ENCODE results near the gene CLPSL2.
"Not testable (repeated sequence)": the region's sequence is repeated elsewhere in the genome, so short reads cannot be mapped to it uniquely, and the experiment has no call there.

The CLPSL2 gene

DNA sequence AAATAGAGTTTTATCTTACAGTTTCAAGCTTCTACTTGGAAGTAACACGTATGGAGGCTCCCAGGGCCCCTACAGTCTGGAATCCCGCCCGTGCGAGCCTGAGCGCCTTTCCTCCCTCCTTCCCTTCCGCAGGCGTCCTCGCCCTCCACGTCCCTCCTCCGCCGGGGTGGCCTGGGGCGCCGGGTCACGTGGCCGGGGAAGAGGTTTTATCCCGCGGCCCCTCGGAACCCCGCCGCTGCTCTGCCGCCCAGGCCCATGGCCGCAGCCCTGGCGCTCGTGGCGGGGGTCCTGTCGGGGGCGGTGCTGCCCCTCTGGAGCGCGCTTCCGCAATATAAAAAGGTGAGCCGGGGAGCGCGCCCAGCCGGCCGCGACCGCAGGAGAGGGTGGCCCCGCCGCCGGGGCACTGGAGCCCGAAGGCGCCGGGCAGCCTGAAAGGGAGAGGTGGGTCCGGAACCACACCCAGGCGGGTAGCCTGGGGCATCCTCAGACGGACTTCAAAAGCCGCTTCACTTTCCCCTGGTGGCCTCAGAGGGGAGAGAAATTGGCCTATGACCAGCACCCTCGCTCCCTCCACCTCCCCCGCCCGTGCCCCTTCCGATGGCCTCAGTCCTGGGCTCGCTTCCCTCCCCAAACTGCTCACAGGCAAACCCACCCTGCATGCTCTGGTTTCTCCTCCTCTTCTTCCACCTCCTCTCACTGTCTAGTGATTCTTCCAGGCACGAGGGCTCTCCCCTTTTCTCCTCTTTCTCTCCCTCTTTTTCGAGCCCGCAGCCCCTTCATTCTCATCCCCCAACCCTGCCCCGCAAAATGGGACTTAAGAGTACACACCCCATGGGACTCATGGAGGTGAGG is at the start of gene CLPSL2:
Gene CLPSL2, plus strand, starts transcription at position 235 of the 852 bp plus-strand sequence. Its CDS starts 21 bp downstream, at position 256.
- DNase-seq = no peak

- DNase-seq = peak; percentile 37 to 40
Observed at GRCh38 chr6:35727231-35727934, 49.0 kb upstream of the CLPSL2 start.

GRCh38 chr6:35727935-35728682 is 48.3 kb upstream of the CLPSL2 start:
- peak; percentile 11 to 27 for DNase-seq

DNA sequence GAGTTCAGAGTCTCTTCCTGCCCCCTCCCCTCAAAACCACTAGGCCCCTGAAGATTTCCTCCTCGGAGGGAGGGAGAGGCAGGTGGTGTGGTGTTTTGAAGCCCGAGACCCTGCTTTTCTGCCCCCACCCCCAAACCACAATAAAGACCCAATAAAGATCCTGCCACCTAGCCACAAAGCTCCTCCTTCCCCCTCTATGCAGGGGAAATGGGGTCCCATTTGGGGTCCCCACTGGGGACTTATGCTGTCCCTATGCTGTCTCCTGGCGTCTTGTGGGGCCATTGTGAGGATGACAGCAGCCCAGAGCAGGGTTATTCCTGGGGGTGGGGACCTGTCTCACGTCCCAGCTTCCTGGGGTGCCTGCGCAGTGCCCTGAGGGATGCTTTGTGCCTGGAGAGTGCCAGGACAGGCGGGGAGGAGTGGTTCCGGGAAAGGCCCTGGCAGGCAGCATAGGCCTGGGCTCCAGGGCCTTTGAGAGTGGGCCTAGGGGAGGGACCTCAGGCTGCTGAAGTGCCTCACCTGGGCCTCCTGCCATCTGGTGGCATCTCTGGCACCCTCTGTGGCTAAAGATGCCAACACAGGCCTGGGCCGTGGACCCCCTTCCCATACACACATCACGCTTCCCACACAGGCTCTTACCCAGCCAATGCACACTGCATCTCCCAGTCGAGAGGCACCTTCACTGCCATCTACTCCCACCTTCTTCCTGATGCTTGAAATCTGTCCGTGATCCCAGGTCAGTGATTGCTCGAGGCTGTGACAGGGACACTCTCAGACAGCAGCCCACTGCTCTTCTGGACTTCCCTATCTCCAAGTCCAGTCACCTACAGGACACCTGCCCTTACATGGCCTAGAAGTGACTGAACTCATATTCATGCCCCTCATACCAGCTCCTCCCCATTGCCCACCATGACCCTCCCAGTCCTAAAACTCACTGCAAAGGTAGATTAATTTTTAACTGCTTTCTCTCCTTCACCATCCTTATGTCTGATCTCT is 47.4 kb upstream of the CLPSL2 start:
- no peak for DNase-seq

DNA sequence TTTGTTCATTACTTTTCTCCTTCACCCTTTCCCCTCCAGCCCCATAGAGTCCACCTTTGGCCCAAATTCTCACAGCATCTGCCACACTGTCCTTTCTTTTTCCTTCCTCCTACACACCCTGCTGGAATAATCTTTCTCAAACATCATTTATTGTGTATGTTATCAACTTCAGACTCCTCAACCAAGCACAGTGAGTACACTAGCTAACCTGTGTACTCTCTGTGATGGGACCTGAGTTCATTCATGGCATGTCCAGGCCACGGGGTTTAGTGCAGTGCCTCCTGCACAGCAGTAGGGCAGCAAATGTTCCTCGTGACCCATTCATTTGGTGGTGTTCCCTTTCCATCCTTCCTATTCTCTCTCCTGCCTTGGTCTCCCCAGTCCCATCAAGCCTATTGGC is 46.7 kb upstream of the CLPSL2 start:
- DNase-seq = no peak

GRCh38 chr6:35730745-35731413 is 45.5 kb upstream of the CLPSL2 start:
- no peak for DNase-seq

DNA sequence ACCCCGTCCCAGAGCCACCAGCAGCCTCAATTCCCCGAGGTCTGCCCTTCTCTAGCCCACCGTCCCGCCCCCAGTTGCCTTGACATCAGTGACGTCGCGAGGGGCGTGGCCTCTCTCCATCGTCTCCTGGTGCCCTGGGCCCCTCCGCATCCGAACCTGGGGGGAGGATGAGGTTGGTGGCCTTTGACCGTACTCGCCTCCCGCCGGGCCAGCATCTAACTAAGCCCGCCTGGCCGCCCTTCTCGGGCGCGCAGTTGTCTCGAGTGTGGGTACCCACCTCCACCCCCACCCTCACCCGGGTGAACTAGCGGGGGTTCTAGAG is 45.0 kb upstream of the CLPSL2 start:
- DNase-seq = peak; percentile 91 to 92

GRCh38 chr6:35731736-35732532 is 44.5 kb upstream of the CLPSL2 start:
- peak; percentile 64 to 71 for DNase-seq

GRCh38 chr6:35733633-35734032 is 42.8 kb upstream of the CLPSL2 start:
- DNase-seq = no peak

DNA sequence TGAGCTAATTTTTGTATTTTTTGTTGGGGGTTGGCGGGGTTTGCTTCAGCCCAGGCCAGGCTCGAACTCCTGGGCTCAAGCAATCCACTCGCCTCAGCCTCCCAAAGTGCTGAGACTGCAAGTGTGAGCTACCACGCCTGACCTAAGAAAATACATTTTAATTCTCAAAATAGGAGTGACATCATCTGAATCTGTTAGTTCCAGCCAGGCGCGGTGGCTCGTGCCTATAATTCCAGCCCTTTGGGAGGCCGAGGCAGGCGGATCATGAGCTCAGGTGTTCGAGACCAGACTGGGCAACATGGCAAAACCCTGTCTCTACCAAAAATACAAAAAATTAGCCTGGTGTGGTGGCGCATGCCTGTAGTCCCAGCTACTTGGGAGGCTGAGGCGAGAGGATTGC is 42.1 kb upstream of the CLPSL2 start:
- not testable (repeated sequence) for DNase-seq

- DNase-seq = no peak
Observed at GRCh38 chr6:35735452-35735851, 40.9 kb upstream of the CLPSL2 start.

- peak; percentile 25 to 45 for DNase-seq
Observed at GRCh38 chr6:35736253-35736894, 40.0 kb upstream of the CLPSL2 start.

DNA sequence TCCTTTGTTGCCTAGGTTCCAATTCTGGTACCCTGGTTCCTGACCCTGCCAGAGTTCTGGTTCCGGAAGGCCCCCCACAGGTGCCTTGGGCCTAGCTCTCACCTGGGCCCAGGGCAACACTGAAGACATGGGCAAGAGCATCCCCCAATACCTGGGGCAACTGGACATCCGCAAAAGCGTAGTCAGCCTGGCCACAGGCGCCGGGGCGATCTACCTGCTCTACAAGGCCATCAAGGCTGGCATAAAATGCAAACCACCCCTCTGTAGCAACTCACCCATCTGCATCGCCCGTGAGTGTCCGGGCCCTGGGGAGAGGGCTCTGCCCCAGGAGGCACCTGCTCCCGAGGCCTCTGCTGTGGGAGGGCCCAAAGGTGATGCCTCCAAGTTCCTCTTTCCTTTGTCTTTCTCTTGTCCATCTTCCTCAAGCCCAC is 39.4 kb upstream of the CLPSL2 start, which contains the start of gene ARMC12:
Gene ARMC12, plus strand, starts transcription at position 51 of the 431 bp plus-strand sequence. Its CDS starts 77 bp downstream, at position 128.
- DNase-seq = no peak

GRCh38 chr6:35737413-35738211 is 38.8 kb upstream of the CLPSL2 start:
- DNase-seq = peak; percentile 37 to 47

- DNase-seq = no peak
Observed at GRCh38 chr6:35739645-35740524, 36.5 kb upstream of the CLPSL2 start.

DNA sequence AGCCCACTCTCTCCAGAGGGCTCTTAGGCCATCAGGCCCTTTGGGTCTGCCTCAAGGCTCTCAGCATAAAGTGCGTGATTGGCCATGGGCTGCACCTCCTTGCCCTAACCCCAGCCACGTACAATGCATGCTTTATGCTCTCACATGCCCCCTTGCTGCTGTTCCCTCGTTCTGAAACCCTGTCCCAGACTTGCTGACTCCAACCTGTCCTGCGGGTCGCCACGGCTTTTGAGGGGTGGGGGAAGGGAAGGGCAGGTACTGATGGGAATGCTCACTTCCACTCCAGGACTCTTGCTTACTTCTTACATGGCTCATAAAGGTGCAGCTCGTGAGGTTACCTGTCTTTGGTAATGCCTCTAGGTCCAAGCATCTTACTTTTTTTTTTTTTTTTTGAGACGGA is 33.6 kb upstream of the CLPSL2 start:
- no peak for DNase-seq

DNA sequence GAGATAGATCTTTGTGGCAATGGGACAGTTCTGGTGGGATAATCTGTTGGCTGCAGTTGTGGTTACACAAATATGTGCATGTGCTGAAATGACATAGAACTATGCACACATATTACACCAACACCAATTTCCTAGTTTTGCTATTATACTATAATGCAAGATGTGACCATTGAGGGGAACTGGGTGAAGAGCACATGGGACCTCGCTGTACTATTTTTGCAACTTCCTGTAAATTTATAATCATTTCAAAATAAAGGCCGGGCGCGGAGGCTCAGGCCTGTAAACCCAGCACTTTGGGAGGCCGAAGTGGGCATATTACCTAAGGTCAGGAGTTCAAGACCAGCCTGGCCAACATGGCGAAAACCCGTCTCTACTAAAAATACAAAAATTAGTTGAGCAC is 30.9 kb upstream of the CLPSL2 start:
- DNase-seq = no peak

GRCh38 chr6:35746516-35746915 is 29.9 kb upstream of the CLPSL2 start:
- DNase-seq = no peak

All from NCI-H1930 (cell line).